ENCODE measurements around the gene TBX18.

The TBX18 gene

GRCh38 chr6:84648444-84648843 is 116.0 kb downstream of the TBX18 start:
- Histone ChIP-seq H3K4me3 (ENCODE audit: low read length) (no peak overlapping the region), H3K4me2 (ENCODE audit: low read length) (no peak overlapping the region), H3K4me1 (ENCODE audit: control insufficient read depth, low read depth, low read length) (no peaks in the 10 kb centered on the region), H3K27ac (ENCODE audit: low read depth, low read length) (no peak overlapping the region), H3K18ac (ENCODE audit: low read length) (no peak overlapping the region), H3K36me3 (ENCODE audit: control insufficient read depth, insufficient read depth, low read length) (no peaks in the 10 kb centered on the region), H3K23ac (ENCODE audit: low read length) (no peak overlapping the region), H3K27me3 (ENCODE audit: insufficient read depth, low read length, poor library complexity) (no peaks in the 10 kb centered on the region), H2BK120ac (ENCODE audit: low read depth, low read length) (no peak overlapping the region), H2BK15ac (replicated peaks; ENCODE audit: low read depth) (no peak overlapping the region), H3K56ac (ENCODE audit: low read length) (no peak overlapping the region), H3K4ac (ENCODE audit: low read depth, low read length) (no peak overlapping the region), H3K79me2 (ENCODE audit: control insufficient read depth, insufficient read depth, low read length) (no peaks in the 10 kb centered on the region), H3K9ac (ENCODE audit: low read length) (no peak overlapping the region), H4K8ac (ENCODE audit: low read depth, low read length) (no peak overlapping the region), H2AK5ac (ENCODE audit: low read length) (no peak overlapping the region), H3K79me1 (ENCODE audit: low read length) (no peaks in the 10 kb centered on the region), H4K5ac (ENCODE audit: low read length) (no peak overlapping the region), H2BK5ac (ENCODE audit: low read length) (no peak overlapping the region)
- no peak for DNase-seq

- WGBS (ENCODE audit: extremely low coverage, insufficient coverage, low lambda C conversion rate): no CpG with 5 or more reads among the region's 4 CpGs
- Histone ChIP-seq H2BK5ac (ENCODE audit: low read length) (no peak overlapping the region), H3K56ac (ENCODE audit: low read length) (no peak overlapping the region), H3K27ac (ENCODE audit: low read depth, low read length) (no peak overlapping the region), H3K4me2 (ENCODE audit: low read length) (no peak overlapping the region), H2BK120ac (ENCODE audit: low read depth, low read length) (no peak overlapping the region), H3K27me3 (ENCODE audit: insufficient read depth, low read length, poor library complexity) (no peaks in the 10 kb centered on the region), H3K36me3 (ENCODE audit: control insufficient read depth, insufficient read depth, low read length) (no peaks in the 10 kb centered on the region), H3K4me3 (ENCODE audit: low read length) (no peak overlapping the region), H4K5ac (ENCODE audit: low read length) (no peak overlapping the region), H2BK15ac (replicated peaks; ENCODE audit: low read depth) (no peak overlapping the region), H3K4me1 (ENCODE audit: control insufficient read depth, low read depth, low read length) (no peaks in the 10 kb centered on the region), H3K18ac (ENCODE audit: low read length) (no peak overlapping the region), H3K23ac (ENCODE audit: low read length) (no peak overlapping the region), H4K8ac (ENCODE audit: low read depth, low read length) (no peak overlapping the region), H3K4ac (ENCODE audit: low read depth, low read length) (no peak overlapping the region), H3K9ac (ENCODE audit: low read length) (no peak overlapping the region), H3K79me1 (ENCODE audit: low read length) (no peaks in the 10 kb centered on the region), H2AK5ac (ENCODE audit: low read length) (no peak overlapping the region), H3K79me2 (ENCODE audit: control insufficient read depth, insufficient read depth, low read length) (no peaks in the 10 kb centered on the region)
- DNase-seq: no peak
These were observed 118.7 kb downstream of the TBX18 start for GRCh38 chr6:84645563-84646266.

GRCh38 chr6:84645000-84645399 is 119.4 kb downstream of the TBX18 start:
- no peak overlapping the region for H3K18ac ChIP-seq (ENCODE audit: low read length)
- H3K23ac ChIP-seq (ENCODE audit: low read length): no peak overlapping the region
- no peaks in the 10 kb centered on the region for H3K4me1 ChIP-seq (ENCODE audit: control insufficient read depth, low read depth, low read length)
- no peaks in the 10 kb centered on the region for H3K79me1 ChIP-seq (ENCODE audit: low read length)
- H2BK5ac ChIP-seq (ENCODE audit: low read length): no peak overlapping the region
- no peaks in the 10 kb centered on the region for H3K79me2 ChIP-seq (ENCODE audit: control insufficient read depth, insufficient read depth, low read length)
- no peak overlapping the region for H2BK120ac ChIP-seq (ENCODE audit: low read depth, low read length)
- H2AK5ac ChIP-seq (ENCODE audit: low read length): no peak overlapping the region
- H3K9ac ChIP-seq (ENCODE audit: low read length): no peak overlapping the region
- no peak overlapping the region for H3K27ac ChIP-seq (ENCODE audit: low read depth, low read length)
- DNase-seq: no peak
- no peaks in the 10 kb centered on the region for H3K27me3 ChIP-seq (ENCODE audit: insufficient read depth, low read length, poor library complexity)
- no peak overlapping the region for H4K8ac ChIP-seq (ENCODE audit: low read depth, low read length)
- H4K5ac ChIP-seq (ENCODE audit: low read length): no peak overlapping the region
- H2BK15ac ChIP-seq (replicated peaks; ENCODE audit: low read depth): no peak overlapping the region
- H3K4ac ChIP-seq (ENCODE audit: low read depth, low read length): no peak overlapping the region
- H3K4me3 ChIP-seq (ENCODE audit: low read length): no peak overlapping the region
- no peak overlapping the region for H3K56ac ChIP-seq (ENCODE audit: low read length)
- H3K4me2 ChIP-seq (ENCODE audit: low read length): no peak overlapping the region
- H3K36me3 ChIP-seq (ENCODE audit: control insufficient read depth, insufficient read depth, low read length): no peaks in the 10 kb centered on the region

GRCh38 chr6:84643778-84644177 is 120.6 kb downstream of the TBX18 start:
- Histone ChIP-seq H2BK120ac (ENCODE audit: low read depth, low read length) (no peak overlapping the region), H3K27ac (ENCODE audit: low read depth, low read length) (no peak overlapping the region), H3K4me3 (ENCODE audit: low read length) (no peak overlapping the region), H3K79me1 (ENCODE audit: low read length) (no peaks in the 10 kb centered on the region), H3K4ac (ENCODE audit: low read depth, low read length) (no peak overlapping the region), H3K79me2 (ENCODE audit: control insufficient read depth, insufficient read depth, low read length) (no peaks in the 10 kb centered on the region), H3K36me3 (ENCODE audit: control insufficient read depth, insufficient read depth, low read length) (no peaks in the 10 kb centered on the region), H3K56ac (ENCODE audit: low read length) (no peak overlapping the region), H2BK5ac (ENCODE audit: low read length) (no peak overlapping the region), H3K4me1 (ENCODE audit: control insufficient read depth, low read depth, low read length) (no peaks in the 10 kb centered on the region), H3K18ac (ENCODE audit: low read length) (no peak overlapping the region), H3K23ac (ENCODE audit: low read length) (no peak overlapping the region), H2AK5ac (ENCODE audit: low read length) (no peak overlapping the region), H4K8ac (ENCODE audit: low read depth, low read length) (no peak overlapping the region), H3K27me3 (ENCODE audit: insufficient read depth, low read length, poor library complexity) (no peaks in the 10 kb centered on the region), H4K5ac (ENCODE audit: low read length) (no peak overlapping the region), H3K9ac (ENCODE audit: low read length) (no peak overlapping the region), H2BK15ac (replicated peaks; ENCODE audit: low read depth) (no peak overlapping the region), H3K4me2 (ENCODE audit: low read length) (no peak overlapping the region)
- WGBS (ENCODE audit: extremely low coverage, insufficient coverage, low lambda C conversion rate): no CpG with 5 or more reads among the region's 3 CpGs
- DNase-seq: no peak

- H3K23ac ChIP-seq (ENCODE audit: low read length): no peak overlapping the region
- H3K79me2 ChIP-seq (ENCODE audit: control insufficient read depth, insufficient read depth, low read length): no peaks in the 10 kb centered on the region
- no peak for DNase-seq
- H3K4me2 ChIP-seq (ENCODE audit: low read length): no peak overlapping the region
- H3K4ac ChIP-seq (ENCODE audit: low read depth, low read length): no peak overlapping the region
- no peak overlapping the region for H4K8ac ChIP-seq (ENCODE audit: low read depth, low read length)
- whole genome bisulfite sequencing (ENCODE audit: extremely low coverage, insufficient coverage, low lambda C conversion rate): no CpG with 5 or more reads among the region's 4 CpGs
- no peak overlapping the region for H3K9ac ChIP-seq (ENCODE audit: low read length)
- no peak overlapping the region for H2BK120ac ChIP-seq (ENCODE audit: low read depth, low read length)
- H3K27me3 ChIP-seq (ENCODE audit: insufficient read depth, low read length, poor library complexity): no peaks in the 10 kb centered on the region
- H2BK5ac ChIP-seq (ENCODE audit: low read length): no peak overlapping the region
- no peaks in the 10 kb centered on the region for H3K4me1 ChIP-seq (ENCODE audit: control insufficient read depth, low read depth, low read length)
- H3K4me3 ChIP-seq (ENCODE audit: low read length): no peak overlapping the region
- H3K36me3 ChIP-seq (ENCODE audit: control insufficient read depth, insufficient read depth, low read length): no peaks in the 10 kb centered on the region
- no peaks in the 10 kb centered on the region for H3K79me1 ChIP-seq (ENCODE audit: low read length)
- no peak overlapping the region for H4K5ac ChIP-seq (ENCODE audit: low read length)
- H3K56ac ChIP-seq (ENCODE audit: low read length): no peak overlapping the region
- no peak overlapping the region for H2AK5ac ChIP-seq (ENCODE audit: low read length)
- H3K27ac ChIP-seq (ENCODE audit: low read depth, low read length): no peak overlapping the region
- H3K18ac ChIP-seq (ENCODE audit: low read length): no peak overlapping the region
- H2BK15ac ChIP-seq (replicated peaks; ENCODE audit: low read depth): no peak overlapping the region
These were observed 123.3 kb downstream of the TBX18 start for GRCh38 chr6:84641076-84641475.

GRCh38 chr6:84639396-84639795 is 125.0 kb downstream of the TBX18 start:
- Histone ChIP-seq H4K8ac (ENCODE audit: low read depth, low read length) (no peak overlapping the region), H3K9ac (ENCODE audit: low read length) (no peak overlapping the region), H3K18ac (ENCODE audit: low read length) (no peak overlapping the region), H2BK5ac (ENCODE audit: low read length) (no peak overlapping the region), H3K4me3 (ENCODE audit: low read length) (no peak overlapping the region), H2BK15ac (replicated peaks; ENCODE audit: low read depth) (no peak overlapping the region), H3K4me2 (ENCODE audit: low read length) (no peak overlapping the region), H2AK5ac (ENCODE audit: low read length) (no peak overlapping the region), H3K56ac (ENCODE audit: low read length) (no peak overlapping the region), H3K4me1 (ENCODE audit: control insufficient read depth, low read depth, low read length) (no peaks in the 10 kb centered on the region), H3K27me3 (ENCODE audit: insufficient read depth, low read length, poor library complexity) (no peaks in the 10 kb centered on the region), H3K36me3 (ENCODE audit: control insufficient read depth, insufficient read depth, low read length) (no peaks in the 10 kb centered on the region), H4K5ac (ENCODE audit: low read length) (no peak overlapping the region), H3K79me1 (ENCODE audit: low read length) (no peaks in the 10 kb centered on the region), H3K79me2 (ENCODE audit: control insufficient read depth, insufficient read depth, low read length) (no peaks in the 10 kb centered on the region), H2BK120ac (ENCODE audit: low read depth, low read length) (no peak overlapping the region), H3K23ac (ENCODE audit: low read length) (no peak overlapping the region), H3K4ac (ENCODE audit: low read depth, low read length) (no peak overlapping the region), H3K27ac (ENCODE audit: low read depth, low read length) (no peak overlapping the region)
- DNase-seq: no peak
- no CpG with 5 or more reads among the region's 3 CpGs for WGBS (ENCODE audit: extremely low coverage, insufficient coverage, low lambda C conversion rate)

All from mesendoderm (in vitro differentiated cells).